ENCODE measurements around the gene ZNF787. TPM values are rescaled to one million over a fixed set of nuclear protein-coding genes. Genes with fewer than 3 reads are reported as not detected.
A peak's percentile ranks its signal among the peaks of the same experiment; 100 is the strongest.

ZNF787 gene
- polyA plus RNA-seq, 1 of the 3 experiments (the other 2 are of a cell fraction): 16.0 TPM

GRCh38 chr19:56080669-56081401 is 40.3 kb downstream of the ZNF787 start:
- Histone ChIP-seq H3K27ac (ENCODE audit: low read depth in 2 of 2, low read length in 1 of 2) (no peak overlapping the region), H4K20me1 (ENCODE audit: insufficient read depth) (peaks cover 22% of the 10 kb centered on the region), H3K9me2 (no peaks in the 10 kb centered on the region), H2AFZ (ENCODE audit: low read depth) (peak overlapping the region; percentile 8; the same call in 1 of the 2 replicates), H3K4me1 (ENCODE audit: control insufficient read depth in 1 of 2, insufficient read depth in 2 of 2, low read depth in 1 of 2, low read length in 1 of 2) (peaks cover 0 to 6% of the 10 kb centered on the region in 2 experiments; a peak in 1 of 4 replicates), H3F3A (replicated peaks; ENCODE audit: insufficient read depth) (peaks cover 10% of the 10 kb centered on the region), H3K9me3 (no peaks in the 10 kb centered on the region), H3K36me3 (replicated peaks in 1 of 2; ENCODE audit: control insufficient read depth in 1 of 2, insufficient read depth in 2 of 2, low read length in 1 of 2) (no peaks in the 10 kb centered on the region), H3K4me3 (ENCODE audit: low read depth in 2 of 2, low read length in 1 of 2) (peak overlapping the region; percentile 35 to 54), H3K27me3 (ENCODE audit: insufficient read depth) (no peaks in the 10 kb centered on the region), H3K79me2 (ENCODE audit: insufficient read depth) (no peaks in the 10 kb centered on the region), H3K4me2 (no peak overlapping the region), H3K9ac (no peak overlapping the region)
- DNase-seq: peak; percentile 84
- TF ChIP-seq TEAD4 (IDR thresholded peaks at IDR 0.05; ENCODE audit: borderline replicate concordance, insufficient read depth): no peak
- peak; percentile 51 for TF ChIP-seq CTCF (IDR thresholded peaks at IDR 0.05)
- peak; percentile 43; the same call in 1 of the 2 replicates for TF ChIP-seq SMC3 (IDR thresholded peaks at IDR 0.05; ENCODE audit: low read depth, low read length)
- TF ChIP-seq RAD21 (IDR thresholded peaks at IDR 0.05; ENCODE audit: low read length): peak; percentile 58
- ChIA-PET POLR2A (no interaction called here), CTCF (interaction anchor here (0.6 to 4.1 kb wide), 37 partner anchors 9 to 1049 kb away, joined by 3 to 46 read pairs (median 4); partner anchors contain the start of genes GALP and ZNF444)
- WGBS (ENCODE audit: low lambda C conversion rate): 46% methylated on average over 33 of the region's 36 CpGs

GRCh38 chr19:56079609-56080008 is 41.5 kb downstream of the ZNF787 start:
- TF ChIP-seq POLR2AphosphoS5 (IDR thresholded peaks at IDR 0.05; ENCODE audit: low read depth, low read length): no peak
- no peak for TF ChIP-seq YY1 (IDR thresholded peaks at IDR 0.05; ENCODE audit: low read depth)
- TF ChIP-seq JUND (IDR thresholded peaks at IDR 0.05): no peak
- no peak for TF ChIP-seq IRF3 (IDR thresholded peaks at IDR 0.05; ENCODE audit: low read depth, low read length)
- TF ChIP-seq EZH2phosphoT487 (IDR thresholded peaks at IDR 0.05; ENCODE audit: borderline replicate concordance, low read depth): no peak
- no peak for TF ChIP-seq NRF1 (IDR thresholded peaks at IDR 0.05; ENCODE audit: low read depth, low read length)
- TF ChIP-seq MXI1 (IDR thresholded peaks at IDR 0.05; ENCODE audit: low read depth, low read length): no peak
- TF ChIP-seq RCOR1 (IDR thresholded peaks at IDR 0.05; ENCODE audit: low read length): no peak
- no peak for TF ChIP-seq GABPA (IDR thresholded peaks at IDR 0.05; ENCODE audit: low read depth)
- no peak for TF ChIP-seq EP300 (IDR thresholded peaks at IDR 0.05; ENCODE audit: borderline replicate concordance in 1 of 2, low read depth in 1 of 2, low read length in 1 of 2)
- TF ChIP-seq ZBTB33 (IDR thresholded peaks at IDR 0.05; ENCODE audit: borderline replicate concordance, low read depth): no peak
- no peak for TF ChIP-seq GATA2 (CRISPR knock-in tag; IDR thresholded peaks at IDR 0.05)
- TF ChIP-seq TAF1 (IDR thresholded peaks at IDR 0.05; ENCODE audit: borderline replicate concordance, low read depth, low read length): no peak
- no peak for TF ChIP-seq TCF12 (IDR thresholded peaks at IDR 0.05)
- no peak for TF ChIP-seq SIN3A (IDR thresholded peaks at IDR 0.05; ENCODE audit: borderline replicate concordance, low read depth, low read length)
- TF ChIP-seq RAD21 (IDR thresholded peaks at IDR 0.05; ENCODE audit: low read length): no peak
- TF ChIP-seq USF1 (IDR thresholded peaks at IDR 0.05; ENCODE audit: borderline replicate concordance, low read depth): no peak
- no peak for TF ChIP-seq MAX (IDR thresholded peaks at IDR 0.05; ENCODE audit: low read depth)
- no peak for TF ChIP-seq FOSL2 (IDR thresholded peaks at IDR 0.05; ENCODE audit: borderline replicate concordance, low read depth)
- no peak overlapping the region for H3K9ac ChIP-seq
- ChIA-PET POLR2A (interaction anchor here (0.7 kb wide), 1 partner anchor 174 kb away, joined by 4 read pairs; no protein-coding TSS in a partner anchor), CTCF (interaction anchor here (0.6 to 6.6 kb wide), 10 partner anchors 10 to 270 kb away, joined by 3 to 91 read pairs (median 4); no protein-coding TSS in a partner anchor)
- peaks cover 10% of the 10 kb centered on the region for H3F3A ChIP-seq (replicated peaks; ENCODE audit: insufficient read depth)
- H3K4me3 ChIP-seq (ENCODE audit: low read depth in 2 of 2, low read length in 1 of 2): no peak overlapping the region
- no peaks in the 10 kb centered on the region for H3K27me3 ChIP-seq (ENCODE audit: insufficient read depth)
- H3K4me2 ChIP-seq: no peak overlapping the region
- H3K9me3 ChIP-seq: no peaks in the 10 kb centered on the region
- H4K20me1 ChIP-seq (ENCODE audit: insufficient read depth): peaks cover 9% of the 10 kb centered on the region
- 41% methylated on average over 1 of the region's 7 CpGs for WGBS (ENCODE audit: low lambda C conversion rate)
- peaks cover 0 to 6% of the 10 kb centered on the region in 2 experiments; a peak in 1 of 4 replicates for H3K4me1 ChIP-seq (ENCODE audit: control insufficient read depth in 1 of 2, insufficient read depth in 2 of 2, low read depth in 1 of 2, low read length in 1 of 2)
- no peak overlapping the region for H3K27ac ChIP-seq (ENCODE audit: low read depth in 2 of 2, low read length in 1 of 2)
- H3K9me2 ChIP-seq: no peaks in the 10 kb centered on the region
- H2AFZ ChIP-seq (ENCODE audit: low read depth): no peak overlapping the region
- DNase-seq: no peak
- no peaks in the 10 kb centered on the region for H3K79me2 ChIP-seq (ENCODE audit: insufficient read depth)
- no peaks in the 10 kb centered on the region for H3K36me3 ChIP-seq (replicated peaks in 1 of 2; ENCODE audit: control insufficient read depth in 1 of 2, insufficient read depth in 2 of 2, low read length in 1 of 2)

All from SK-N-SH (cell line).